Endothelial cell of umbilical vein (primary cell): ENCODE data around the gene DARS1. TPM values are rescaled to one million over a fixed set of nuclear protein-coding genes. Genes with fewer than 3 reads are reported as not detected.

Experiments used
- BruUV-seq: library from RNA; stranded (reverse); fragments of 400-500 nt; replicated peaks from 2 replicates; lab custom pipeline; 2021; lab: Mats Ljungman, UMichigan
- CTCF ChIA-PET: fragments of 300-600, 350-600 bp; sonication (Branson Sonifier 250); formaldehyde crosslinking; loops from one replicate; lab custom pipeline; 2021; ENCODE audit warnings: antibody characterized with exemption, inconsistent platforms; lab: Charles Lee
- POLR2A ChIA-PET: fragments of 300-600, 350-600 bp; sonication (Branson Sonifier 250); formaldehyde crosslinking; loops from one replicate; lab custom pipeline; 2021; ENCODE audit warnings: antibody characterized with exemption, inconsistent platforms; lab: Charles Lee
- DNase-seq: peaks from one replicate; pipeline ENCODE4 v3.0.0-alpha.2; 2011; ENCODE audit warnings: low read depth, low spot score
- FAIRE-seq: peaks from 2 replicates; lab custom pipeline; 2011; peaks lifted over from hg19 to GRCh38; lab: Jason Lieb, UNC
- H2AFZ ChIP-seq: 2 replicates; pipeline ENCODE4 v1.6.0; 2012; ENCODE audit warnings: low read depth, low read length, control low read depth, inconsistent platforms
- H3K27ac ChIP-seq: 2 replicates; pipeline ENCODE4 v1.5.1; 2011; ENCODE audit warnings: low read depth, mild to moderate bottlenecking, control low read depth, low read length, moderate library complexity; ENCODE audit not compliant: insufficient read depth
- H3K27me3 ChIP-seq, 2 experiments: 2 replicates each; pipeline versions ENCODE4 v1.6.0 to v1.6.1; 2011; ENCODE audit warnings: low read length in 2 of 2, mixed read lengths in 1 of 2; ENCODE audit not compliant: control insufficient read depth in 2 of 2, insufficient read depth in 2 of 2
- H3K36me3 ChIP-seq, 2 experiments: 2 replicates in 1 of 2; 3 replicates in 1 of 2; pipeline ENCODE4 v1.5.1; 2011; ENCODE audit warnings: low read length in 2 of 2, mild to moderate bottlenecking in 1 of 2, moderate library complexity in 1 of 2; ENCODE audit not compliant: control insufficient read depth in 2 of 2, insufficient read depth in 2 of 2; ENCODE audit errors: extremely low read depth in 1 of 2
- H3K4me1 ChIP-seq: 3 replicates; pipeline ENCODE4 v1.5.1; 2011; ENCODE audit warnings: mild to moderate bottlenecking, low read length; ENCODE audit not compliant: control insufficient read depth, insufficient read depth; ENCODE audit errors: extremely low read depth
- H3K4me2 ChIP-seq: 2 replicates; pipeline ENCODE4 v1.6.1; 2011; ENCODE audit warnings: low read length, control low read depth, mixed read lengths; ENCODE audit not compliant: insufficient read depth
- H3K4me3 ChIP-seq, 3 experiments: fragments of 200-600 bp in 1 of 3; sonication (generic), shearing (Covaris generic) in 1 of 3; replicated peaks in 1 of 3; 2 replicates each; pipeline ENCODE4 v1.5.1; 2011 to 2016; ENCODE audit warnings: control low read depth in 3 of 3, low read length in 3 of 3, mild to moderate bottlenecking in 2 of 3, inconsistent platforms in 1 of 3, low read depth in 1 of 3, moderate library complexity in 1 of 3; ENCODE audit not compliant: insufficient read depth in 1 of 3
- H3K79me2 ChIP-seq: 2 replicates; pipeline ENCODE4 v1.6.0; 2012; ENCODE audit warnings: low read length, inconsistent platforms; ENCODE audit not compliant: control insufficient read depth, insufficient read depth
- H3K9ac ChIP-seq: replicated peaks from 2 replicates; pipeline ENCODE3; 2011; ENCODE audit warnings: low read length, control low read depth; ENCODE audit not compliant: insufficient read depth; ENCODE audit errors: extremely low read depth
- H3K9me1 ChIP-seq: replicated peaks from 3 replicates; pipeline ENCODE4 v1.6.0; 2011; ENCODE audit warnings: mild to moderate bottlenecking, low read length; ENCODE audit not compliant: control insufficient read depth, insufficient read depth; ENCODE audit errors: extremely low read depth
- H3K9me3 ChIP-seq: replicated peaks from 2 replicates; pipeline ENCODE4 v1.5.1; 2012; ENCODE audit warnings: low read length, inconsistent platforms; ENCODE audit not compliant: control insufficient read depth, insufficient read depth
- H4K20me1 ChIP-seq: replicated peaks from 2 replicates; pipeline ENCODE3; 2011; ENCODE audit warnings: mild to moderate bottlenecking, low read length; ENCODE audit not compliant: control insufficient read depth, insufficient read depth; ENCODE audit errors: extremely low read depth
- EZH2 ChIP-seq: IDR thresholded peaks from 2 replicates; pipeline ENCODE4 v1.6.1; 2012; ENCODE audit warnings: borderline replicate concordance, low read depth, mild to moderate bottlenecking, moderate library complexity, low read length, inconsistent platforms; ENCODE audit not compliant: severe bottlenecking
- FOS ChIP-seq: IDR thresholded peaks from 2 replicates; pipeline ENCODE4 v1.6.1; 2011; ENCODE audit warnings: mild to moderate bottlenecking, low read length, moderate library complexity, borderline replicate concordance; ENCODE audit not compliant: insufficient read depth
- GATA2 ChIP-seq: IDR thresholded peaks from 2 replicates; pipeline ENCODE4 v1.7.0; 2011; ENCODE audit warnings: low read depth, mild to moderate bottlenecking, moderate library complexity, mixed read lengths, low read length; ENCODE audit not compliant: insufficient read length, insufficient read depth
- JUN ChIP-seq: IDR thresholded peaks from 2 replicates; pipeline ENCODE4 v1.6.1; 2011; ENCODE audit warnings: borderline replicate concordance, low read depth; ENCODE audit not compliant: insufficient read length, insufficient read depth
- MYC ChIP-seq: IDR thresholded peaks from one replicate; pipeline ENCODE4 v1.6.1; 2011; ENCODE audit warnings: mild to moderate bottlenecking, low read depth, low read length
- POLR2A ChIP-seq: IDR thresholded peaks from 2 replicates; pipeline ENCODE4 v1.6.1; 2012; ENCODE audit warnings: low read depth, mild to moderate bottlenecking, control low read depth, low read length
- POLR2AphosphoS5 ChIP-seq: IDR thresholded peaks from 2 replicates; pipeline ENCODE4 v1.6.1; 2012; ENCODE audit warnings: low read depth, mild to moderate bottlenecking, control low read depth, low read length, moderate library complexity; ENCODE audit not compliant: insufficient read depth
- dilution Hi-C: fragments of 300-500 bp; cut with MboI; formaldehyde crosslinking; loops from one replicate; pipeline ENCODE4 v1.15.0; 2019; ENCODE audit warnings: low sequenced_read_pairs; ENCODE audit not compliant: extremely low pct_ligation_motif_present
- intact Hi-C: fragments of 100-400 bp; cut with micrococcal nuclease; formaldehyde crosslinking; loops from one replicate; pipeline ENCODE4 v1.10.0; 2022
- polyA plus RNA-seq, 4 experiments: library from polyadenylated mRNA; depleted of rRNA in 3 of 4; stranded (reverse) in 3 of 4; unstranded in 1 of 4; fragments of >200 nt; gene quantifications; 2 replicates each; pipeline versions ENCODE4 v1.2.1 to v1.2.3, GENCODE V29; 2011 to 2012; ENCODE audit warnings: missing spikeins in 1 of 4
- total RNA-seq: library from RNA; stranded (reverse); gene quantifications from 2 replicates; pipeline ENCODE4 v1.2.3, GENCODE V29; 2021
- TF ChIP-seq, protein P1 (sequence below), 2 donors: IDR thresholded peaks; 1 replicate in 1 of 2; 2 replicates in 1 of 2; pipeline ENCODE4 v1.5.1; 2011; ENCODE audit warnings: low read length in 2 of 2, mild to moderate bottlenecking in 2 of 2, moderate library complexity in 2 of 2, control low read depth in 1 of 2, inconsistent platforms in 1 of 2, low read depth in 1 of 2; ENCODE audit not compliant: insufficient read depth in 1 of 2; ENCODE audit errors: extremely low read depth in 1 of 2
- TF ChIP-seq, protein P2 (sequence below): IDR thresholded peaks from 2 replicates; pipeline ENCODE4 v1.6.1; 2011; ENCODE audit not compliant: insufficient read depth, insufficient read length

Gene DARS1
- total and polyA plus RNA-seq, 2 donors (not counting 3 experiments of a cell fraction or from before 2014, with no cell fraction given): 20.9 to 41.5 TPM

DNA sequence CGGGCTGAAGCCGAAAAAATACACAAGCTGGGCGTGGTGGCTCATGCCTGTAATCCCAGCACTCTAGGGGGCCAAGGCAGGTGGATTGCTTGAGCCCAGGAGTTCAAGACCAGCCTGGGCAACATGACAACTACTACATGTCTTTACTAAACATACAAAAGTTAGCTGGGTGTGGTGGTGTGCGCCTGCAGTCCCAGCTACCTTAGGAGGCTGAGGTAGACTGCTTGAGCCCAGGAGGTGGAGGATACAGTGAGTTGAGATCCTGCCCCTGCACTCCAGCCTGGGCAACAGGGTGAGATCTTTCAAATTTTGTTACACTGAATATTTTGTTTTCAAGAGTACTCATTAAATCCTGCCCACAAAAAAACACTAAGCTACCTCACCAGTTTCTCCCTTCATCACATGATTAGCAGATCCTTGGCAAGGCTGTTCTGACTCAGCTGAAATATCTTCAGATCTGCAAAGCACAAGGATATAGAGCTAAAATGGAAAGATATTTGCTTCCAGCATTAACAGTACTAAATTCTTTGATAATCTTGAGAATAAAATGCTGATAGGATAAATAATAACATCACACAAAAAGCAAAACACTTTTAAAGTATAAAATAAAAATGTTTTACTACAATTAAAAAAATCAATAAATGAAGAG lies 81.0 kb downstream of the DARS1 start:
- no peaks in the 10 kb centered on the region for H3K9me3 ChIP-seq
- dilution Hi-C loops (no loop called here), intact Hi-C loops (no loop called here)
- H3K4me1 ChIP-seq: peaks cover 1% of the 10 kb centered on the region
- POLR2A ChIA-PET: interaction anchor here (0.6 kb wide), 1 partner anchor 9 kb away, joined by 3 read pairs; no protein-coding TSS in a partner anchor
- no peak overlapping the region for H2AFZ ChIP-seq
- H3K9ac ChIP-seq: no peak overlapping the region
- DNase-seq: no peak
- no peaks in the 10 kb centered on the region for H4K20me1 ChIP-seq
- no peaks in the 10 kb centered on the region for H3K36me3 ChIP-seq
- H3K27me3 ChIP-seq: no peaks in the 10 kb centered on the region
- H3K4me2 ChIP-seq: no peak overlapping the region
- CTCF ChIA-PET: interaction anchor here (1.2 to 2.5 kb wide), 4 partner anchors 10 to 916 kb away, joined by 3 to 18 read pairs (median 5); no protein-coding TSS in a partner anchor
- BruUV-seq: no TSS peak
- TF ChIP-seq FOS (no peak), MYC (no peak), JUN (no peak), POLR2A (no peak), EZH2 (no peak), POLR2AphosphoS5 (no peak), GATA2 (no peak)
- TF ChIP-seq, protein P1, sequence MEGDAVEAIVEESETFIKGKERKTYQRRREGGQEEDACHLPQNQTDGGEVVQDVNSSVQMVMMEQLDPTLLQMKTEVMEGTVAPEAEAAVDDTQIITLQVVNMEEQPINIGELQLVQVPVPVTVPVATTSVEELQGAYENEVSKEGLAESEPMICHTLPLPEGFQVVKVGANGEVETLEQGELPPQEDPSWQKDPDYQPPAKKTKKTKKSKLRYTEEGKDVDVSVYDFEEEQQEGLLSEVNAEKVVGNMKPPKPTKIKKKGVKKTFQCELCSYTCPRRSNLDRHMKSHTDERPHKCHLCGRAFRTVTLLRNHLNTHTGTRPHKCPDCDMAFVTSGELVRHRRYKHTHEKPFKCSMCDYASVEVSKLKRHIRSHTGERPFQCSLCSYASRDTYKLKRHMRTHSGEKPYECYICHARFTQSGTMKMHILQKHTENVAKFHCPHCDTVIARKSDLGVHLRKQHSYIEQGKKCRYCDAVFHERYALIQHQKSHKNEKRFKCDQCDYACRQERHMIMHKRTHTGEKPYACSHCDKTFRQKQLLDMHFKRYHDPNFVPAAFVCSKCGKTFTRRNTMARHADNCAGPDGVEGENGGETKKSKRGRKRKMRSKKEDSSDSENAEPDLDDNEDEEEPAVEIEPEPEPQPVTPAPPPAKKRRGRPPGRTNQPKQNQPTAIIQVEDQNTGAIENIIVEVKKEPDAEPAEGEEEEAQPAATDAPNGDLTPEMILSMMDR (IDR thresholded peaks at IDR 0.05; ENCODE audit: extremely low read depth in 1 of 2, insufficient read depth in 1 of 2, low read depth in 1 of 2, low read length in 2 of 2): no peak
- TF ChIP-seq, protein P2, sequence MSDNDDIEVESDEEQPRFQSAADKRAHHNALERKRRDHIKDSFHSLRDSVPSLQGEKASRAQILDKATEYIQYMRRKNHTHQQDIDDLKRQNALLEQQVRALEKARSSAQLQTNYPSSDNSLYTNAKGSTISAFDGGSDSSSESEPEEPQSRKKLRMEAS: no peak
- no peaks in the 10 kb centered on the region for H3K79me2 ChIP-seq
- no peak overlapping the region for H3K4me3 ChIP-seq
- no peak for FAIRE-seq
- no peak overlapping the region for H3K27ac ChIP-seq
- H3K9me1 ChIP-seq: no peaks in the 10 kb centered on the region
